Measurements from ENCODE around the gene UTS2R.
A peak's percentile ranks its signal among the peaks of the same experiment; 100 is the strongest.
"Not testable (repeated sequence)": the region's sequence is repeated elsewhere in the genome, so short reads cannot be mapped to it uniquely, and the experiment has no call there.

Gene UTS2R

DNA sequence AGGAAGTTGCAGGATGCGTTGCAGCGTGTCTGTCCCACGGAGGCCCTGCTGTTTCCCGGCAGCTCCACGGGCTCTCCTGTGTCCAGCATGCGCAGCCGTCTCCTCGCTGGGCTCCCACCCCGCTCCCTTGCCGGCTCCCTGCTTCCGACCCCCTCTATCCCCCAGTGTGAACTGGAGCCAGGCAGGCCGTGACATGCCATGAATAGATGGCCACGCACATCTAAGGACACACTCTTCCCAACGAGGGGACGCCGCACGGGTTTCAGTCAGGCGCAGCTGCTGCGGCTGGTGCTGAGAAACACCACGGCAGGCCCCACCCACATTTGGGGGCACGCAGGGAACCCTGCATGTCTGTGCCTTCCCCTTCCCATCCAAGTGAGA lies 37.4 kb downstream of the UTS2R start:
- no peak for DNase-seq (ENCODE audit: low read depth)

DNA sequence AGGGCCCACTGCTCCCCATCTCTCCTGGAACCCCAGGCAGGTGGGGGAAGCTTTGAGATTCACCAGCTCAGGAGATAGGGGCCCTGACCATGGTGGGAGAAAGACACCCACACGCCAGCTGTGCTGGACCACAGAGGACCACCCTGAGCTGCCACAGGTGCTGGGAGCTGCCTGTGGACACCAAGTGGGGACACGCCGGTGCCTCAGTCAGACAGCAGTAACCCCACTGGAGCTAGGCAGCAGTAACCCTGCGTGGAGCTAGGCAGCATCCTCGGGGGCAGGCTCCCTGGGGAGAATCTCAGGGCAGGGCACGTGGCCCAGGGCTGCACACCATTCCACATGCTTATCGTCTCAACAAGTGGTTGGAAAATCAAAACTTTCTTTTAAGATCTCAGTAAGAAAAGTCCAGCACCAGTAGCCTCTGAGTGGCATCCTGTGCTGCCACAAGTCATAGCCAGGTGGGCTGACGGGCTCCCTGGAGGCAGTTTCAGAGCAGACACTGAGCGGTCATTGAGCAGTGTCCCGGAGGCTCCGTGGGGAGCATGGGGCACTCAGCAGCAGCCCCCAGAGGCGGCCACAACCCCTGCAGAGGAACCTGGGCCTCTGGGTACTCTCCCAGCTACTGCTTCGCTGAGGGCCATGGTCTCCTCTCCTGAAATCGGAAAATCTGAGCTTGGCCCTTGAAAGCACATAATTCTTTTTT lies 38.6 kb downstream of the UTS2R start:
- DNase-seq (ENCODE audit: low read depth): no peak

DNA sequence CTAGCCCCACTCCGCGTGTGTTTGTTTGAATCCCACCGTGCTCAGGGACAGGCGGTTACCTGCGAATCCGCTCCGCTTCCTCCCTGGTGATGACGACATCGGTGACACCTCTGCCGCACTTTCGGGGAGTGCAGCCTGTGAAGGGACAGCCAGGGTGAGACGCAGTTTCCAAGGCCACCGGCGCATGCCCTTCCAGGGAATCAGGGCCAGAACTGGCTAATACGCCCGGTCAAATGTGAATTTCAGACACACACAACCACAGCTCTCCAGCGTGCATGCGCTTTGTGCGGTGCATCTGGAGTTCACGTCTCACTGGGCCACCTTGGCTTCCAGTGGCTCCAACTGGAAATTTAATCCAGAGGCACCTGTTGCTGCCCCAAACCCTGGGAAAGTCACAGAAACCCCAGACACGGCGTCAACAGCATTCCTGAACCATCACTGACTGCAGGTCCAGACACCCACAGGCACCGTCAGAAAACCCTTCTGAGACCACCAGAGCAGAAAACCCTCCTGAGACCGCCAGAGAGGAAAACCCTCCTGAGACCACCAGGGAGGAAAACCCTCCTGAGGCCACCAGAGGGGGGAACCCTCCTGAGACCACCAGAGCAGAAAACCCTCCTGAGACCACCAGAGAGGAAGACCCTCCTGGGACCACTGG lies 40.0 kb downstream of the UTS2R start:
- no peak for DNase-seq (ENCODE audit: low read depth)

DNA sequence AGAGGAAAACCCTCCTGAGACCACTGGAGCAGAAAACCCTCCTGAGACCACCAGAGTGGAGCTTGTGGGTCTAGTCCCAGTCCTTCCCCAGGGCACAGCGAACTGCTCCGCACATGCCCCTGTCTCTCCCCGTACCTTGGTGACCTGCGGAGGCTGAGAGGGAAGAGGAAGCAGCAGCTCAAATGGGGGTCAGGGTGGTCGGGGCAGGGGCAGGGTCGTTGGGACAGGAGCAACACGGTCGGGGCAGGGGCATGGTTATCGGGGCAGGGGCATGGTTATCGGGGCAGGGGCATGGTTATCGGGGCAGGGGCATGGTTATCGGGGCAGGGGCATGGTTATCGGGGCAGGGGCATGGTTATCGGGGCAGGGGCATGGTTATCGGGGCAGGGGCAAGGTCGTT lies 40.5 kb downstream of the UTS2R start:
- DNase-seq (ENCODE audit: low read depth): not testable (repeated sequence)

DNA sequence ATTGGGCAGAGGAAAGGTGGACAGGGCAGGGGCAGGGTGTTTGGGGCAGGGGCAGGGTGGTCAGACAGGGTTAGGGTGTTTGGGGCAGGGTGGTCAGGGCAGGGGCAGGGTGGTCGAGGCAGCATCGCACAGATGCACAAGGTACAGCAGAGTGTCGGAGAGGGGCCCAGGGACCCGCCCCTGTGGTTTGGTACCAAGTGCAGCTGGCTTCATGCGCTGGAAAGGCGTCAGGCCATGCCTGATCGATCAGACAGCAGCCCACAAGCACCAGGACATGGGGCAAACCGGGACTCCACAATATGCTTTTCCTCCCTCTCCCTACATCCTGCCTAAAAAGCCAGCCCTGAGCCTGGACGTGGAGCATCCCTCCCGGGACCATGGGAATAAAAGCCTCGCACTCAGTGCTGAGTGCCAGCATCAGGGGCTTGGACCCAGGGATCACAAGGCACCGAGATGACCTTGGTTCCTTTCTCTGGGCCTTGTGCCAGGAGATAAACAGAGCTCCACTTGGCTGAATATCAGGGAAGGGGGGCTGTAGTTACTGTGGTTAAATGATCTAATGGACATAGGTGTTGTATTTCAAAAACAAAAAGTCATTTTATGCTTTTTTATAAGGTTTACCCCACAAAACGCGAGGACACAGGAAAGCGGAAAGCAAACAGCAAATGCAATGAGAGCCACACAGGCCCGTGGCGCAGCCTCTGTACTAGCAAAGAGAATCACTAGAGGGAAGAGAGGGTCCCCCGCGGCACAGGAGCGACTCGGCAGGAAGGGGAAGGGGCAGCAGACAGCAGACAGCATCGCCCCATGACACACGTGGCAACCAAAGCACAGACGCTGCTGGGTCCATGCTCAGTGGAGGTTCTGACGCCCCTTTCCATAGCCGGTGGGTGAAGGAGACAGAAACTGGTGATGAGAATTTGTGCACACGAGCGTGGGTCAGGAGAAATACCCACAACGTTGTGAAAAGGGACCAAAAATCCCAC lies 41.3 kb downstream of the UTS2R start:
- DNase-seq (ENCODE audit: low read depth): no peak

DNA sequence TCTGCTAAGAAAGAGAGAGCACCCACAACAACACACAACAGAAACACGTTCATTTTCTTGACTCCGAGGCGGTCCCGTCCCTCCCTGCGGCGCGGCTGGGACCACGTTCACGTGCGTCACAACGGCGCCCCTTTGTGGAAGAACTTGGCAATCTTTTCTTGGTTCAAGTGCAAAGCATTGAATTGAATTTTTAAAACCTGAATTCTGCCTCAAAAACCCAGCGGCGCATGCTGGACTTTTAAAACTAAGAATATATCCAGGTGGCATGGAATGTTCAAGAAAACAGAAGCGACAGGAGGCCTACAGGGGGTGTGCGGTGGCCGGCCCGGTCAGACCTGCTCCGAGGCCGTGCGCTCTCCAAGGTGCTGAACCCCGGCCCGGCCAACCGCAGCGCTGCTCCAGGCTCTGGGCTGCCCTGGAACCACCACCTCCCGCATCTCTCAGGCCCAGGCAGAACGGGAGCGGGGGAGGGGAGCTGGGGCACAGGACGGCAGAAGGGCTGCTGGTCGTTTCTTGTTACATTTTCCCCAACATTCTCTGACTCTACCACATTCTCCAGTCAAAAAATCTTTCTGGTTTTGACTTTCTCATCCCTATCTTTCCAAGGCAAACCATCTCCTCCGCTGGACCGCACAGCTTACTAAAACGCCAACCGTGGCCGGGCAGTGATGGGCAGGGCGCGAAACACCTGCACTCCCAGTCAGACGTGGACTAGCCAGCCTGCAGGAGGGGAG lies 43.1 kb downstream of the UTS2R start:
- peak; percentile 70 for DNase-seq (ENCODE audit: low read depth)

DNA sequence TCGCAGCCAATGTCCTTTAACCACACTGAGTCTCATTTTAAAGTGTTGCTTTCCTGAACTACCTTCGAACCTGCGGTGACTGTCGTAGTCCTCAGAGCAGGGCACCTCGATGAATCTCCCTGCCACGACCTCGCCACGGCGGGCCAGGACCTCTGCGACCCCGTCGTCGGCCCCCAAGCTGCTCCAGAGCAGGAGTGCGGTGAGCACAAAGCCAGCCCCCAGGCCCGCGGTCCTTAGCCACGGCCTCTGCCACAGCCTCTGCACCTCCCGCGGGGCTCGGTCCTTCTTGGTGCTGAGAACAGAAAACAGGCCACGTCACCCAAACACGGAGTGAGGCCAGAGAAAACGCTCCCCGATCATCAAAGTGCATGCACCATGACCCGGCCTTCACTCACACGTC lies 43.8 kb downstream of the UTS2R start:
- no peak for DNase-seq (ENCODE audit: low read depth)

DNA sequence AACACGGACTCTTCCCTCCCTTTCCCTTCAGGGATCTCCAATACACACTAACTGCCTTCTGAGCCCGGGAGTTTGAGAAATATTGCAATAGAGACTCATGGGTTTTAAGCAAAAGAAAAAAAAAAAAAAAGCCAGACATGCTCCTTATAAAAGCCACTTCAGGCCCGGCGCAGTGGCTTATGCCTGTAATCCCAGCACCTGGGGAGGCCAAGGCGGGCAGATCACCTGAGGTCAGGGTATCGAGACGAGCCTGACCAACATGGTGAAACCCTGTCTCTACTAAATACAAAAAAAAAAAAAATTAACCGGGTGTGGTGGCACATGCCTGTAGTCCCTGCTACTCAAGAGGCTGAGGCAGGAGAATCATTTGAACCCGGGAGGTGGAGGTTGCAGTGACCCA lies 44.2 kb downstream of the UTS2R start:
- DNase-seq (ENCODE audit: low read depth): no peak

DNA sequence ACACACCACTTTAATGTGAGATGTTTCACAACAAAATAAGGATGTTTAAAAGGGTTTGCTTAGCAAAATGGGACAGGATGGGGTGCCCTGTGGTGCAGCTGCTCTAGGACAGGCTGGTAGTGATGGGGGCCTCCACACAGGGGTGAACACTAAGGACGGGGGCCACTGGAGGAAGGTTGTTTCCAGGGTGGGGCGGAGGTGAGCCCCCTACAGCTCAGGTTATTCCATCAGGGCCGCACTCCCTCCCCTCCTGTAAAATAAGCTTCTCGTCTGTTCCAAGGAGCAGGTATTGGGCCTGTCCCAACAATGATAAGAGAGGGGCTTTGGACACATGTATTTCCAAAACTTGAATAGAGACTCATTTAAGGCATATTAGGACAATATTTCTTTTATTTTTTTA lies 44.7 kb downstream of the UTS2R start:
- no peak for DNase-seq (ENCODE audit: low read depth)

DNA sequence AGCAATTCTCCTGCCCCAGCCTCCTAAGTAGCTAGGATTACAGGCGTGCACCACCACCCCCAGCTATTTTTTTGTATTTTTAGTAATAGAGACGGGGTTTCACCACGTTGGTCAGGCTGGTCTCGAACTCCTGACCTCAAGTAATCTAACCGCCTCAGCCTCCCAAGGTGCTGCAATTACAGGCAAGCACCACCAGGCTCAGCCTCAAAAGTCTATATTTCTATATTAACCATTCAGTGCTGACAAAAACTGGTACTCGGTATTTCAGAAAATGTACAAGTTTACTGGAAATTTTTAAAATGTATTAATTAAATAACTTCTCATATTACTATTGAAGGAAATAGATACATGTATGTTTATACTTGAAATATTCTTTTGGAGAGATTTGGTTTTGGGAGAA lies 45.2 kb downstream of the UTS2R start:
- no peak for DNase-seq (ENCODE audit: low read depth)

DNA sequence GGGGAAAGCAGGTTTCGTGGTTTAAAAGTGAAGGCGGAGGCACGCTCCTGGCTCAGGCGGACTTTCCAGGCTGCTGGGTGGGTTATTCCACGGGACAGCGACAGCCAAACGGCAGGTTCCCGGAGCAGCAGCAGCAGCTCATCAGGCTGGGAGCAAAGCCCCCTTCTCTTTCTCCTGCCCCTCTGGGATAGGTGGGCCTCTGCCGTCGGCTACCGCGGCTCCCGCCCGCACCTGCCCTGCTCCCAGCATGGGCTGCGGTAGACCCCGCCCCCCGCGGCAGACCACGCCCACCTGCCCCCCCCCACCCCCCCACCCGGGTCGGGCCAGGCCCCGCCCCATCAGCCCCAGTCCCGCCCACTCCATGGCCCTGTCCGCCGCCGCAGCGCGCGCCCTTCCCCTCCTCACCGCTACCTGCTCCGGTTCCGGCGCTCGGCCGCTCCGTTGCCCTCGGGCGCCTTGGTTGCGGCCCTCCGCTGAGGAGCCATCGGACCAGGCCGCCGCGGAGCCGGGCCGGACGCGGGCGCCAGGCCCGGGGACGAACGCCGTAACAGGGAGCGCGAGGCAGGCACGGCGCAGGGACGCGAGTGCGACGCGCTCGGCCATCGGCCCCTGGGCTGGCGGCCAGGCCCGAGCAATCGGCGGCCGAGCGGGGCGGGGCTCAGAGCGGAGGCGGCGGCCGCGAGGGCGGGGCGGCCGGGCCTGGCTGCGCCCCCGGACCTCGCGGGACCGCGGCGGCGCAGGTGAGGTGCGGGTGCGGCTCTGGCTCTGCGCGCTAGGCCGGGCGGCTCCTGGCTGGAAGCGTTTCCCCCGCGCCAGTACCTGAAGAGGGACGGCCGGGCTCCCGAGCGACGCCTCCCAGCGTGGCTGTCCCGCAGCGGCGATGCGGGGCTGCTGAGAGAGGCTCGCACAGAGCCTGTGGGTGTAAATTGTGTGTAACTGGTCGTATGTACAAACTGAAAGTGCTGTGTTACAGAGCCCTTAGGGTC lies 46.7 kb downstream of the UTS2R start, which contains the start of the genes HEXD and OGFOD3:
HEXD (plus strand) TSS at position 347 of the 986 bp plus-strand sequence. CDS start 1,453 bp downstream, outside the sequence.
OGFOD3 (minus strand) TSS at position 586 of the 986 bp plus-strand sequence; CDS start at position 485, 101 bp downstream.
- DNase-seq (ENCODE audit: low read depth): peak; percentile 85

DNA sequence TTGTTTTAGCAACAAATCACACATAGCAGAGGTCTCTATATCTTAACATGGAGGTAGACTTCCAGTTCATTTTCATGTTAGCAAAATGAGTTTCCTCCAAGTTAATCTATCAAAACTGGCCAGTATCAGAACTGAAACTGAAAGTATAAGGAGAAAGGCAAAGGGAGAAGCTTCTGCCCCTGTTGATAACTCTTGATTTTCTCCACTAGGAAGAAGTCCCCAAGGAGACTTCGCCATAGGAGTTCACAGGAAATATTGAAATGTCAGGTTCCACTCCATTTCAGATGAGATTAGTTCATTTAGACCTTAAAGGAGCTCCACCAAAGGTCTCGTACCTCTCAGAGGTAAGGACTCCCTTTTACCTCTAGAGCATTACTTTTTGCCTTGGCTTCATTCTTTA lies 48.0 kb downstream of the UTS2R start:
- DNase-seq (ENCODE audit: low read depth): no peak

DNA sequence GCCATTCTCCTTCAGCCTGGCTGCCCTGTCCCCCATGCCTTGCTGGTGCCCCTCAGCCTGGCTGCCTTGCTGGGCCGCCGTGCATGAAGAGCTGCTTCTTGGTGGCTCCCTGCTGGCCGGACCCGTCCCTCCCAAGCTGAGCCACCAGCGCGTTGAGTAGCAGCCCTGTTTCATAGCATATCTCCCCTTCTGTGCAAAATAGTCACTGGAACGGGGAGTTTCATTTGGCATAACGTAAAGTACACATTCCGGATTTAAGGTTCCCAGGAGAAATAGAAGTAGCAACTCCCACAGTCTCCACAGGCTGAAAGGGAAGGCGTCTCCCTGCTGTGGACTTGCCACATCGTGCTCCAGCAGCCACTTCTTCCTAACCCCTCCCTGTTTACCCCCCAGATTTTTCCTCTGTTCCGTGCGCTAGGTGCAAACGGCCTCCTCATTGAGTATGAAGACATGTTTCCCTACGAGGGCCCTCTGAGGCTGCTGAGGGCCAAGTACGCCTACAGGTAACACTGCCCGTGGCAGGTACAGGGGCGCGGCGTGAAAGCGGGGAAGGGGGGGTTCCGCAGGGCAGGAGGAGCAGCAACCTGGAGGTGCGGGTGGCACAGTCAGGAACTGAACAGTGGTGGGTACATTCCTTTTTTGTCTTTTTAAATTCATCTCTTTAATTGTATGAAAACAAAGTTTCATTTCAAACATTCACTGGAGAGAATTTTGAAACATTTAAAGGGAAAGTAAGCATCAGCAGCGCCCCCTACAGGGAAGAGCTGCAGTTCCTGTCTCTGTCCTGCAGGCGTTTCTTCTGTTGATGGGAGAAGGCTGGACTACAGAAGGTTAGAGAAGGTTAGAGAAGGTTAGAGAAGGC lies 52.7 kb downstream of the UTS2R start:
- peak; percentile 52 for DNase-seq (ENCODE audit: low read depth)

DNA sequence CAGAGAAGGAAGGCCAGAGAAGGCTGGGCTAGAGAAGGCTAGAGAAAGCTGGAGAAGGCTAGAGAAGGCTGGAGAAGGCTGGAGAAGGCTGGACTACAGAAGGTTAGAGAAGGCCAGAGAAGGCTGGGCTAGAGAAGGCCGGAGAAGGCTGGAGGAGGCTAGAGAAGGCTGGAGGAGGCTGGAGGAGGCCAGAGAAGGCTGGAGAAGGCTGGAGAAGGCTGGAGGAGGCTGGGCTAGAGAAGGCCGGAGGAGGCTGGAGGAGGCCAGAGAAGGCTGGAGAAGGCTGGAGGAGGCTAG lies 53.2 kb downstream of the UTS2R start:
- DNase-seq (ENCODE audit: low read depth): no peak

Data from activated T-cell treated with anti-CD3 and anti-CD28 coated beads for 48 hours (primary cell).